ENCODE measurements around the gene NXPE3. TPM values are rescaled to one million over a fixed set of nuclear protein-coding genes. Genes with fewer than 3 reads are reported as not detected.

NXPE3 gene
- total RNA-seq, 3 donors from 2014 or later (not counting 1 experiment from before 2014, with no cell fraction given) = 17.0 to 27.1 (median 21.1) TPM

GRCh38 chr3:101848754-101849713, 70.0 kb downstream of the NXPE3 start, which contains the start of gene NFKBIZ:
TSS of gene NFKBIZ (plus strand) at chr3:101849514. CDS start at chr3:101849629, 115 bp downstream.
- H3K4me1 Mint-ChIP-seq = peaks cover 38 to 45% of the 10 kb centered on the region in 2 donors
- WGBS (ENCODE audit: insufficient coverage) = 3% methylated on average over 95 of the region's 95 CpGs
- H3K27me3 Mint-ChIP-seq (ENCODE audit: low read depth in 2 of 2) = no peaks in the 10 kb centered on the region
- peak within 1 kb of the TSS; percentile 82 for H3K4me3 ChIP-seq (ENCODE audit: low read length)
- no peak for TF ChIP-seq CTCF (IDR thresholded peaks at IDR 0.05)
- peak within 1 kb of the TSS; percentile 94 for H3K4me3 Mint-ChIP-seq
- peak within 1 kb of the TSS; percentile 87 for H3K27ac ChIP-seq (ENCODE audit: low read length)
- peaks cover 35% of the 10 kb centered on the region for H3K36me3 Mint-ChIP-seq
- no peaks in the 10 kb centered on the region for H3K27me3 ChIP-seq (ENCODE audit: control insufficient read depth, insufficient read depth, low read length)
- DNase-seq = peak; percentile 91 to 94
- H3K27ac Mint-ChIP-seq = peak within 1 kb of the TSS; percentile 98 to 99
- intact Hi-C loops (cut with micrococcal nuclease) = no loop called here
- peaks cover 9% of the 10 kb centered on the region for H3K4me1 ChIP-seq (ENCODE audit: control insufficient read depth, insufficient read depth, low read length)
- H3K36me3 ChIP-seq (ENCODE audit: control insufficient read depth, insufficient read depth, low read length) = peaks cover 24% of the 10 kb centered on the region
- H3K9me3 ChIP-seq (ENCODE audit: control insufficient read depth, insufficient read depth, low read length) = no peaks in the 10 kb centered on the region
- ATAC-seq = peak; percentile 78 to 93 (median 83)
- H3K9me3 Mint-ChIP-seq = no peaks in the 10 kb centered on the region

- no peaks in the 10 kb centered on the region for H3K9me3 Mint-ChIP-seq
- H3K4me3 Mint-ChIP-seq = peak overlapping the region; percentile 94
- H3K27ac Mint-ChIP-seq = peak overlapping the region; percentile 98 to 99
- Histone ChIP-seq H3K9me3 (ENCODE audit: control insufficient read depth, insufficient read depth, low read length) (no peaks in the 10 kb centered on the region), H3K27me3 (ENCODE audit: control insufficient read depth, insufficient read depth, low read length) (no peaks in the 10 kb centered on the region), H3K36me3 (ENCODE audit: control insufficient read depth, insufficient read depth, low read length) (peaks cover 31% of the 10 kb centered on the region), H3K27ac (ENCODE audit: low read length) (peak overlapping the region; percentile 82), H3K4me1 (ENCODE audit: control insufficient read depth, insufficient read depth, low read length) (peaks cover 9% of the 10 kb centered on the region), H3K4me3 (ENCODE audit: low read length) (peak overlapping the region; percentile 82)
- H3K36me3 Mint-ChIP-seq = peaks cover 42% of the 10 kb centered on the region
- peak; percentile 17 to 23 (median 19) for ATAC-seq
- no peaks in the 10 kb centered on the region for H3K27me3 Mint-ChIP-seq (ENCODE audit: low read depth in 2 of 2)
- DNase-seq = peak; percentile 49 to 74
- intact Hi-C loops (cut with micrococcal nuclease) = loop anchor here (1.0 to 5.0 kb wide), 5 partner anchors 22 to 277 kb away; partner anchors contain the start of genes PCNP and ZBTB11
- WGBS (ENCODE audit: insufficient coverage) = under 1% methylated on average over 67 of the region's 67 CpGs
- H3K4me1 Mint-ChIP-seq = peaks cover 38 to 45% of the 10 kb centered on the region in 2 donors
- TF ChIP-seq CTCF (IDR thresholded peaks at IDR 0.05) = no peak
Measured at GRCh38 chr3:101849714-101850245, 70.8 kb downstream of the NXPE3 start.

GRCh38 chr3:101850246-101851051, 71.4 kb downstream of the NXPE3 start:
- Histone ChIP-seq H3K27ac (ENCODE audit: low read length) (peak overlapping the region; percentile 82), H3K27me3 (ENCODE audit: control insufficient read depth, insufficient read depth, low read length) (no peaks in the 10 kb centered on the region), H3K36me3 (ENCODE audit: control insufficient read depth, insufficient read depth, low read length) (peaks cover 38% of the 10 kb centered on the region), H3K4me1 (ENCODE audit: control insufficient read depth, insufficient read depth, low read length) (peaks cover 9% of the 10 kb centered on the region), H3K9me3 (ENCODE audit: control insufficient read depth, insufficient read depth, low read length) (no peaks in the 10 kb centered on the region), H3K4me3 (ENCODE audit: low read length) (peak overlapping the region; percentile 82)
- Mint-ChIP-seq H3K27me3 (ENCODE audit: low read depth in 2 of 2) (no peaks in the 10 kb centered on the region), H3K36me3 (peaks cover 49% of the 10 kb centered on the region), H3K27ac (peak overlapping the region; percentile 98 to 99), H3K4me1 (peaks cover 43 to 45% of the 10 kb centered on the region in 2 donors), H3K4me3 (peak overlapping the region; percentile 94), H3K9me3 (no peaks in the 10 kb centered on the region)
- TF ChIP-seq CTCF (IDR thresholded peaks at IDR 0.05) = no peak
- peak; percentile 20 to 28 (median 21) for ATAC-seq
- WGBS (ENCODE audit: insufficient coverage) = 0% methylated on average over 15 of the region's 19 CpGs
- DNase-seq = peak; percentile 36 to 88
- intact Hi-C loops (cut with micrococcal nuclease) = loop anchor here (1.0 to 5.0 kb wide), 6 partner anchors 23 to 278 kb away; partner anchors contain the start of genes CEP97, PCNP and ZBTB11
